ENCODE data around the gene DCK. TPM values are rescaled to one million over a fixed set of nuclear protein-coding genes. Genes with fewer than 3 reads are reported as not detected.
"Not testable (repeated sequence)": the region's sequence is repeated elsewhere in the genome, so short reads cannot be mapped to it uniquely, and the experiment has no call there.

Gene DCK
- total RNA-seq, 2 experiments from 2014 or later, result 79.0 to 85.1 TPM

- POLR2A ChIA-PET, result no interaction called here
- Mint-ChIP-seq H3K4me3 (no peak overlapping the region), H3K4me1 (no peaks in the 10 kb centered on the region), H3K27me3 (no peaks in the 10 kb centered on the region), H3K36me3 (ENCODE audit: low read depth) (peaks cover 2% of the 10 kb centered on the region), H3K9me3 (no peaks in the 10 kb centered on the region), H3K27ac (no peak overlapping the region)
- CTCF ChIA-PET, result no interaction called here
- no peak for DNase-seq
These were observed 8.9 kb upstream of the DCK start for GRCh38 chr4:70984589-70984988.

DNA sequence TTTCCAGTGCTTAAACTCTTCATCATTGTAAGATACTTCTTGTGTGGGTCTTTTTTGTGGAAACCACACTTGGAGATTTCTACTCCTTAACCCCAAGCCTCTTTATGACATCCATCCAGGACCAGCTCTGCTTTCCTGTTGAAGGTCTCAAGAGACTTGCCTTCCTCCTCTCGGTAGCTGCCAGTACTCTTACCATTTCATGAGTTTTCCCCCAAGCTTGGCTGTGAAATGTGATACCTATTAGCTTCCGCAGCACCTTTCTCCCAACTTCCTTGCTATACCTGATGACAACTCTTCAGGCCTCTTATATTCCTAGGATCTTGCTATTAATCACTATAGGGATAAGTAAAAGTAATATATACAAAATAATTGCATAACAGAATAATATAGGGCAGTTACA is 1.9 kb upstream of the DCK start:
- ChIA-PET POLR2A (no interaction called here), CTCF (no interaction called here)
- Mint-ChIP-seq H3K36me3 (ENCODE audit: low read depth) (peaks cover 27% of the 10 kb centered on the region), H3K27me3 (no peaks in the 10 kb centered on the region), H3K4me1 (peaks cover 30% of the 10 kb centered on the region), H3K9me3 (no peaks in the 10 kb centered on the region), H3K27ac (peak overlapping the region; percentile 26), H3K4me3 (no peak overlapping the region)
- DNase-seq, result no peak

GRCh38 chr4:70992391-70992881 is 1.0 kb upstream of the DCK start:
- peaks cover 38% of the 10 kb centered on the region for H3K4me1 Mint-ChIP-seq
- DNase-seq, result no peak
- H3K27me3 Mint-ChIP-seq, result no peaks in the 10 kb centered on the region
- peaks cover 35% of the 10 kb centered on the region for H3K36me3 Mint-ChIP-seq (ENCODE audit: low read depth)
- no peaks in the 10 kb centered on the region for H3K9me3 Mint-ChIP-seq
- POLR2A ChIA-PET, result interaction anchor here (1.1 to 5.0 kb wide), 8 partner anchors 12 to 305 kb away, joined by 3 to 41 read pairs (median 13); partner anchors contain the start of genes GRSF1 and MOB1B
- H3K27ac Mint-ChIP-seq, result peak overlapping the region; percentile 80
- CTCF ChIA-PET, result interaction anchor here (1.4 to 5.3 kb wide), 4 partner anchors 12 to 258 kb away, joined by 4 to 74 read pairs (median 7); no protein-coding TSS in a partner anchor
- peak overlapping the region; percentile 97 for H3K4me3 Mint-ChIP-seq

DNA sequence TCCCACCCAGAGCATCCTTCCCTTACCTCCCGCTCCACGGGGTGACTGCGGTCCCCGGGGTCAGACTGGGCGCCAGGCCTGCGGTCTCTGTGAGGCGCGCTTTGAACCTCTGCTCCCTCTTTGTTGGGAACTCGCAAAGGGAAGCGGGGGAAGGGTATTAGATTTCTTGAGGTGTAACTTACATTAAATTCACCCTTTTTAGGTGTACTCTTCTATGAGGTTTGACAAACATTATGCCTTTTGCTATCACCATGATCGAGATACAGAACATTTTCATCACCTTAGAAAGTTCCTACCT is 569 bp downstream of the DCK start:
- ChIA-PET CTCF (interaction anchor here (1.0 to 5.3 kb wide), 6 partner anchors 11 to 316 kb away, joined by 3 to 74 read pairs (median 6); partner anchors contain the start of gene MOB1B), POLR2A (interaction anchor here (0.7 to 5.0 kb wide), 16 partner anchors 8 to 307 kb away, joined by 3 to 41 read pairs (median 6); partner anchors contain the start of genes GRSF1 and MOB1B)
- Mint-ChIP-seq H3K36me3 (ENCODE audit: low read depth) (peaks cover 50% of the 10 kb centered on the region), H3K27ac (peak overlapping the region; percentile 80), H3K4me1 (peaks cover 49% of the 10 kb centered on the region), H3K27me3 (no peaks in the 10 kb centered on the region), H3K4me3 (peak overlapping the region; percentile 97), H3K9me3 (peaks cover under 1% of the 10 kb centered on the region)
- no peak for DNase-seq

- Mint-ChIP-seq H3K4me1 (peaks cover 54% of the 10 kb centered on the region), H3K9me3 (peaks cover 2% of the 10 kb centered on the region), H3K4me3 (peak overlapping the region; percentile 97), H3K27ac (peak overlapping the region; percentile 80), H3K27me3 (no peaks in the 10 kb centered on the region), H3K36me3 (ENCODE audit: low read depth) (peaks cover 55% of the 10 kb centered on the region)
- DNase-seq, result no peak
- POLR2A ChIA-PET, result interaction anchor here (1.0 to 5.0 kb wide), 13 partner anchors 7 to 305 kb away, joined by 3 to 41 read pairs (median 9); partner anchors contain the start of genes GRSF1 and MOB1B
- CTCF ChIA-PET, result interaction anchor here (1.0 to 5.3 kb wide), 5 partner anchors 10 to 306 kb away, joined by 3 to 74 read pairs (median 7); partner anchors contain the start of gene UTP3
These were observed 1.1 kb downstream of the DCK start for GRCh38 chr4:70994387-70995099.

DNA sequence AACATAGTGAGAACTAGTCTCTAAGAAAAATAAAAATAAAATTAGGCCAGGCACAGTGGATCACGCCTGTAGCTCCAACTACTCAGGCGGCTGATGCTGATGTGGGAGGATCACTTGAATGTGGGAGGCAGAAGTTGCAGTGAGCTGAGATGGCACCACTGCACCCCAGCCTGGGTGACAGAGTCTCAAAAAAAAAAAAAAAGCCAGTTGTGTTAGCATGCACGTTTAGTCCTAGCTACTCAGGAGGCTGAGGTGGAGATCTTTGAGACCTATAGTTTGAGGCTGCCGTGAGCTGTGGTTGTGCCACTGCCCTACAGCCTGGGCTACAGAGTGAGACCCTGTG is 2.5 kb downstream of the DCK start:
- peak overlapping the region; percentile 97 for H3K4me3 Mint-ChIP-seq
- H3K27ac Mint-ChIP-seq, result peak overlapping the region; percentile 80
- DNase-seq, result peak; percentile 47
- peaks cover 7% of the 10 kb centered on the region for H3K9me3 Mint-ChIP-seq
- H3K27me3 Mint-ChIP-seq, result no peaks in the 10 kb centered on the region
- H3K36me3 Mint-ChIP-seq (ENCODE audit: low read depth), result peaks cover 70% of the 10 kb centered on the region
- ChIA-PET CTCF (interaction anchor here (0.6 to 5.3 kb wide), 5 partner anchors 8 to 157 kb away, joined by 3 to 74 read pairs (median 8); partner anchors contain the start of gene GRSF1), POLR2A (interaction anchor here (1.1 to 5.0 kb wide), 7 partner anchors 8 to 307 kb away, joined by 3 to 41 read pairs (median 9); partner anchors contain the start of gene GRSF1)
- H3K4me1 Mint-ChIP-seq, result peaks cover 69% of the 10 kb centered on the region

DNA sequence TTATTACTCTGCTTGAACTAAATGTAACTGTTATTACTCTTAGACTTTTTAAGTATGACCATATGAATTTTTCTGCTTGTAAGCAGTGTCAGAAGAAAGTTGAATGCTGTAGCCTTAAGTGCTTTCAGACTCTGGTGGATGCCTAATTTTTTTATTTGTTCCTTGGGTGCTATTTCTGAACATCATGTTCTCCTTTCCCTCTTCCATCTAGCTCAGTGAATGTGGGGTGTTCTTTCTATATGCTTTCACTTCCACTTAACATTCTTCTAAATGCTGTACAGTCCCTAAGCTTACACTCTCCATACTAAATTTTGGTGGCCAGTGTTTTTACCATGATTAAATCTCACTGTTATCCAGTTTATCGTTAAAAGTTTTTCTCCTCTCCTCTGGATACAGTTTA is 3.6 kb downstream of the DCK start:
- Mint-ChIP-seq H3K27ac (peak overlapping the region; percentile 13), H3K36me3 (ENCODE audit: low read depth) (peaks cover 80% of the 10 kb centered on the region), H3K4me3 (peak overlapping the region; percentile 97), H3K4me1 (peaks cover 77% of the 10 kb centered on the region), H3K27me3 (no peaks in the 10 kb centered on the region), H3K9me3 (peaks cover 9% of the 10 kb centered on the region)
- POLR2A ChIA-PET, result interaction anchor here (1.0 to 5.0 kb wide), 3 partner anchors 7 to 158 kb away, joined by 3 to 41 read pairs (median 40); partner anchors contain the start of gene GRSF1
- CTCF ChIA-PET, result interaction anchor here (0.8 to 5.3 kb wide), 5 partner anchors 10 to 308 kb away, joined by 3 to 74 read pairs (median 5); partner anchors contain the start of gene GRSF1
- no peak for DNase-seq

DNA sequence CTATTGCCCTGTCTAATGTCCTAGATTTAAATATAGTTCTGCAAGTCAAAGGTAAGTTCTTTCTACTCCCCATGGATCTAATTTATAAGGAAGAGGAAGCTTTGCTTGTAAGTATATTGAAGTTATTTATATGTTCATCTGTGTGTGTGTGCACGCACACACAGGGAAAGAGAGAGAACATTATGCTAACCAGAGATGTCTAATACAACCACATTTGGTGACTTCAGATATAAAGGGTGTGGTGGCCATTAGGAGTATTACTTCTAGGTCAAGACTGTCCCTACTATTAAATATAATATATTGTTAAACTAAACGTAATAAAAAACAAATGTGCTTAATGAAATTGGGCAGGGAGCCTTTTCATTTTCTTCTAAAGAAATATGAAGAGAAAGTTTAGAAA is 4.1 kb downstream of the DCK start:
- CTCF ChIA-PET, result interaction anchor here (0.8 to 5.3 kb wide), 5 partner anchors 13 to 308 kb away, joined by 3 to 74 read pairs (median 4); partner anchors contain the start of gene GRSF1
- no peak for DNase-seq
- no peaks in the 10 kb centered on the region for H3K27me3 Mint-ChIP-seq
- peaks cover 9% of the 10 kb centered on the region for H3K9me3 Mint-ChIP-seq
- H3K4me1 Mint-ChIP-seq, result peaks cover 78% of the 10 kb centered on the region
- H3K36me3 Mint-ChIP-seq (ENCODE audit: low read depth), result peaks cover 85% of the 10 kb centered on the region
- peak overlapping the region; percentile 13 for H3K27ac Mint-ChIP-seq
- H3K4me3 Mint-ChIP-seq, result peak overlapping the region; percentile 97
- POLR2A ChIA-PET, result interaction anchor here (5.0 kb wide), 1 partner anchor 159 kb away, joined by 40 read pairs; the partner anchor contains the start of gene GRSF1

DNA sequence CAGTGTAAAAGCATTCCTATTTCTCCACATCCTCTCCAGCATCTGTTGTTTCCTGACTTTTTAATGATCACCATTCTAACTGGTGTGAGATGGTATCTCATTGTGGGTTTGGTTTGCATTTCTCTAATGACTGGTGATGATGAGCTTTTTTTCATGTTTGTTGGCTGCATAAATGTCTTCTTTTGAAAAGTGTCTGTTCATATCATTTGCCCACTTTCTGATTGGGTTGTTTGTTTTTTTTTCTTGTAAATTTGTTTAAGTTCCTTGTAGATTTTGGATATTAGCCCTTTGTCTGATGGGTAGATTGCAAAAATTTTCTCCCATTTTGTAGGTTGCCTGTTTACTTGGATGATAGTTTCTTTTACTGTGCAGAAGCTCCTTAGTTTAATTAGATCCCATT is 6.2 kb downstream of the DCK start:
- H3K9me3 Mint-ChIP-seq, DNase-seq, H3K4me3 Mint-ChIP-seq, H3K27ac Mint-ChIP-seq, H3K27me3 Mint-ChIP-seq, POLR2A ChIA-PET: not testable (repeated sequence)
- Mint-ChIP-seq H3K4me1 (peaks cover 92% of the 10 kb centered on the region), H3K36me3 (ENCODE audit: low read depth) (peaks cover 97% of the 10 kb centered on the region)
- CTCF ChIA-PET, result interaction anchor here (0.8 kb wide), 1 partner anchor 10 kb away, joined by 4 read pairs; no protein-coding TSS in a partner anchor

DNA sequence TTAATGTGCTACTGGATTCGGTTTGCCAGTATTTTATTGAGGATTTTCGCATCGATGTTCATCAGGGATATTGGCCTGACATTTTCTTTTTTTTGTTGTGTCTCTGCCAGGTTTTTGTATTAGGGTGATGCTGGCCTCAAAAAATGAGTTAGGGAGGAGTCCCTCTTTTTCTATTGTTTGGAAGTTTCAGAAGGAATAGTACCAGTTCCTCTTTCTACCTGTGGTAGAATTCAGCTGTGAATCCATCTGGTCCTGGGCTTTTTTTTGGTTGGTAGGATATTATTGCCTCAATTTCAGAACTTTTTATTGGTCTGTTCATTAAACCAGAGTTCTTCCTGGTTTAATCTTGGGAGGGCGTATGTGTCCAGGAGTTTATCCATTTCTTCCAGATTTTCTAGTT is 7.9 kb downstream of the DCK start:
- not testable (repeated sequence) for DNase-seq, H3K9me3 Mint-ChIP-seq, H3K27me3 Mint-ChIP-seq, H3K27ac Mint-ChIP-seq, H3K4me3 Mint-ChIP-seq
- peaks cover 90% of the 10 kb centered on the region for H3K4me1 Mint-ChIP-seq
- H3K36me3 Mint-ChIP-seq (ENCODE audit: low read depth), result peaks cover 88% of the 10 kb centered on the region
- CTCF ChIA-PET, result interaction anchor here (0.9 kb wide), 1 partner anchor 8 kb away, joined by 4 read pairs; no protein-coding TSS in a partner anchor
- POLR2A ChIA-PET, result interaction anchor here (1.6 kb wide), 1 partner anchor 7 kb away, joined by 6 read pairs; the partner anchor contains the start of gene DCK

DNA sequence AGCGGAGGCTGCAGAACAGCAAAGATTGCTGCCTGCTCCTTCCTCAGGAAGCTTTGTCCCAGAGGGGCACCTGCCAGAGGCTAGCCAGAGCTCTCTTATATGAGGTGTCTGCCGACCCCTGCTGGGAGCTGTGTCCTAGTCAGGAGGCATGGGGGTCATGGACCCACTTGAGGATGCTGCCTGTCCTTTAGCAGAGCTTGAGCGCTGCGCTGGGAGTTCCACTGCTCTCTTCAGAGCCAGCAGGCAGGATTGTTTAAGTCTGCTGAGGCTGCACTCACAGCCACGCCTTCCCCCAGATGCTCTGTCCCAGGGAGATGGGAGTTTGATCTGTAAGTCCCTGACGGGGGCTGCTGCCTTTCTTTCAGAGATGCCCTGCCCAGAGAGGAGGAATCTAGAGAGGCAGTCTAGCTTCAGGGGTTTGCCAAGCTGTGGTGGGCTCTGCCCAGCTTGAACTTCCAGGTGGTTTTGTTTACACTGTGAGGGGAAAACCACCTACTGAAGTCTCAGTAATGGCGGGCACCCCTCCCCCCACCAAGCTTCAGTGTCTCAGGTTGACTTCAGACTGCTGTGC is 10.9 kb downstream of the DCK start:
- H3K27ac Mint-ChIP-seq, result peak overlapping the region; percentile 77
- DNase-seq, result peak; percentile 45
- no peaks in the 10 kb centered on the region for H3K27me3 Mint-ChIP-seq
- ChIA-PET CTCF (interaction anchor here (1.2 to 2.6 kb wide), 3 partner anchors 9 to 268 kb away, joined by 4 to 8 read pairs (median 7); partner anchors contain the start of gene DCK), POLR2A (interaction anchor here (2.6 kb wide), 1 partner anchor 10 kb away, joined by 41 read pairs; the partner anchor contains the start of gene DCK)
- H3K4me3 Mint-ChIP-seq, result peak overlapping the region; percentile 48
- H3K4me1 Mint-ChIP-seq, result peaks cover 88% of the 10 kb centered on the region
- H3K36me3 Mint-ChIP-seq (ENCODE audit: low read depth), result peaks cover 75% of the 10 kb centered on the region
- H3K9me3 Mint-ChIP-seq, result peaks cover 7% of the 10 kb centered on the region

- Mint-ChIP-seq H3K36me3 (ENCODE audit: low read depth) (peaks cover 74% of the 10 kb centered on the region), H3K4me1 (peaks cover 88% of the 10 kb centered on the region), H3K4me3 (peak overlapping the region; percentile 17), H3K27ac (peak overlapping the region; percentile 77)
- CTCF ChIA-PET, result interaction anchor here (2.6 kb wide), 2 partner anchors 10 to 12 kb away, joined by 7 to 8 read pairs; partner anchors contain the start of gene DCK
- H3K9me3 Mint-ChIP-seq, DNase-seq, H3K27me3 Mint-ChIP-seq: not testable (repeated sequence)
- POLR2A ChIA-PET, result interaction anchor here (0.6 to 2.6 kb wide), 2 partner anchors 10 to 14 kb away, joined by 3 to 41 read pairs; partner anchors contain the start of gene DCK
These were observed 11.6 kb downstream of the DCK start for GRCh38 chr4:71005025-71005424.
